Stimulated activated CD8-positive, alpha-beta memory T cell treated with anti-CD3 and anti-CD28 coated beads, Interleukin-4, amount 100 ng/mL, for 48 hours (primary cell): ENCODE measurements around the gene AIF1.
A peak's percentile ranks its signal among the peaks of the same experiment; 100 is the strongest.

ENCODE experiments used
- DNase-seq: peaks from one replicate; pipeline ENCODE4 v3.0.0-alpha.2; 2020

Gene AIF1

DNA sequence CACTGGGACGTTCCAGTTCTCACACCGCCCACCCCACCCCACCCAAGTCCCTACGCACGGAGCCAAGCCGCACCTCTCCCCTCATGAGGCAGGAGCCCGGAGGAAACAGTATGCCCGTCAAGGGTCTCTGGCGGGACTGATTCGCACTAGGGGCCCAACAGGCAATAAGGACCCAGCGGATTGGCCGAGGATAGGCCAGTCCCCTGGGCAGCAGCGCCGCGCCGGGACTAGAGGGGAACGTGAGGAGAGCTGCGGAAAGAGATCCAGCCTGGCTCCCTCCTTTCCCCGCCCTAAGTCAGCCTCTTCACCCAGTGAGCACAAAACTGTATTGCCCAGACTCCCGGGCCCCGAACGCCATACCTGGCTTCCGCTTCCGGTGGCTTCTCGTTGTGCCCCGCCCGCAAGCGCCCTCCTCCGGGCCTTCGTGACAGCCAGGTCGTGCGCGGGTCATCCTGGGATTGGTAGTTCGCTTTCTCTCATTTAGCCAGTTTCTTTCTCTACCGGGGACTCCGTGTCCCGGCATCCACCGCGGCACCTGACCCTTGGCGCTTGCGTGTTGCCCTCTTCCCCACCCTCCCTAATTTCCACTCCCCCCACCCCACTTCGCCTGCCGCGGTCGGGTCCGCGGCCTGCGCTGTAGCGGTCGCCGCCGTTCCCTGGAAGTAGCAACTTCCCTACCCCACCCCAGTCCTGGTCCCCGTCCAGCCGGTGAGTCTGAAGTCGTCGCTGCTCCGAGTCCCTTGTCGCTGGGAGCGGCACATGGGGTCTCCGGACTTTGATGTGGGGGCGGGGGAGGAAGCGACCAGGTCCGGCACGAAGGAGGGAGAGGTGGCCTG is 50.7 kb downstream of the AIF1 start, which contains the start of gene CSNK2B:
Gene CSNK2B (plus strand): TSS at position 580 of the 836 bp plus-strand sequence. CDS start 752 bp downstream, outside the sequence.
- DNase-seq = peak; percentile 98

DNA sequence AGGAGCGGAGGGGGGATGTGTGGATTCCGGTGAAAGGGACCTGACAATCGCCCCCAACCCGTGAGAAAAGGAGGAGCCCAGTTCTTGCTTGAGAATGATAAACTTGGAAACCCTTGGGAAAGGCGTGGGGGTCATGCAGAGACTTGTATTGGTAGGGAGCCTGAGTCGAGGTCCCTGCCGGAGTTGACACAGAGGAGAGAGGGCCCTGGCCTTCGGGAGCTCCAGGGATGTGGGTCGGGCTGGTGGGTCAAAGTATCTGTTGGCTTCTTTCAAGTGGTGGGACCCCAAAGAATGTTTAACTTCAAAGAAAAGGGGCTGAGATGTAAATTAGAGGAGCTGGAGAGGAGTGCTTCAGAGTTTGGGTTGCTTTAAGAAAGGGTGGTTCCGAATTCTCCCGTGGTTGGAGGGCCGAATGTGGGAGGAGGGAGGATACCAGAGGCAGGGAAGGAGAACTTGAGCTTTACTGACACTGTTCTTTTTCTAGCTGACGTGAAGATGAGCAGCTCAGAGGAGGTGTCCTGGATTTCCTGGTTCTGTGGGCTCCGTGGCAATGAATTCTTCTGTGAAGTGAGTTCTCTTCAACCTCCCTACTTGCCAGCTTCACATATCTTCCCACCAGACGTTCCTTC is 51.4 kb downstream of the AIF1 start:
- DNase-seq = no peak
